ENCODE data around the gene HS6ST2.

GRCh38 chrX:132673331-132673730 lies 285.1 kb downstream of the HS6ST2 start:
- TF ChIP-seq POLR2AphosphoS5 (IDR thresholded peaks at IDR 0.05; ENCODE audit: low read depth, low read length), result no peak
- no peak for TF ChIP-seq CTCF (IDR thresholded peaks at IDR 0.05)
- no peak for TF ChIP-seq TCF7L2 (IDR thresholded peaks at IDR 0.05; ENCODE audit: low read depth, low read length)
- no peak for TF ChIP-seq REST (IDR thresholded peaks at IDR 0.05; ENCODE audit: insufficient read depth in 1 of 2, low read depth in 2 of 2, low read length in 1 of 2)
